H1 (cell line): ENCODE data around the gene ZNF629.
A peak's percentile ranks its signal among the peaks of the same experiment; 100 is the strongest.

Source experiments
- CTCF ChIP-seq, 3 experiments: IDR thresholded peaks; 1 replicate in 2 of 3; 2 replicates in 1 of 3; pipeline versions ENCODE4 v1.5.1 to v1.6.1; 2011; ENCODE audit warnings: low read length in 3 of 3, mild to moderate bottlenecking in 3 of 3, inconsistent platforms in 2 of 3, low read depth in 1 of 3, moderate library complexity in 1 of 3; ENCODE audit not compliant: insufficient read depth in 1 of 3; ENCODE audit errors: control extremely low read depth in 1 of 3
- JUND ChIP-seq: IDR thresholded peaks from 2 replicates; pipeline ENCODE4 v1.6.1; 2011; ENCODE audit warnings: mild to moderate bottlenecking, improper control_type of control experiment, low read length
- POLR2AphosphoS5 ChIP-seq: IDR thresholded peaks from 2 replicates; pipeline ENCODE4 v1.6.1; 2011; ENCODE audit warnings: low read depth, low read length

- TF ChIP-seq JUND (no peak), CTCF (IDR thresholded peaks at IDR 0.05; ENCODE audit: control extremely low read depth in 1 of 3, insufficient read depth in 1 of 3, low read depth in 1 of 3, low read length in 3 of 3) (no peak), POLR2AphosphoS5 (0 out of 2 replicates have a peak, but pooled peaks have one; percentile 14)
These were observed 680 bp downstream of the ZNF629 start for GRCh38 chr16:30786115-30786935.
